Upper lobe of left lung (tissue), 4 donors: ENCODE measurements around the gene TTC3.

Experiments used
- POLR2AphosphoS5 ChIP-seq, 2 donors: sonication (generic); formaldehyde crosslinking; IDR thresholded peaks; one replicate each; pipeline ENCODE4 v1.5.1; 2017; ENCODE audit warnings: antibody characterized with exemption in 2 of 2
- TF ChIP-seq, protein P1 (sequence below), 6 experiments: fragments of 450-650 bp in 4 of 6; fragments of 200-600 bp in 2 of 6; sonication (generic) in 2 of 6; IDR thresholded peaks; one replicate each; pipeline ENCODE4 v1.5.1; 2016 to 2019; ENCODE audit warnings: antibody characterized with exemption in 6 of 6

GRCh38 chr21:37030864-37031263 lies 42.2 kb upstream of the TTC3 start:
- TF ChIP-seq, protein P1, sequence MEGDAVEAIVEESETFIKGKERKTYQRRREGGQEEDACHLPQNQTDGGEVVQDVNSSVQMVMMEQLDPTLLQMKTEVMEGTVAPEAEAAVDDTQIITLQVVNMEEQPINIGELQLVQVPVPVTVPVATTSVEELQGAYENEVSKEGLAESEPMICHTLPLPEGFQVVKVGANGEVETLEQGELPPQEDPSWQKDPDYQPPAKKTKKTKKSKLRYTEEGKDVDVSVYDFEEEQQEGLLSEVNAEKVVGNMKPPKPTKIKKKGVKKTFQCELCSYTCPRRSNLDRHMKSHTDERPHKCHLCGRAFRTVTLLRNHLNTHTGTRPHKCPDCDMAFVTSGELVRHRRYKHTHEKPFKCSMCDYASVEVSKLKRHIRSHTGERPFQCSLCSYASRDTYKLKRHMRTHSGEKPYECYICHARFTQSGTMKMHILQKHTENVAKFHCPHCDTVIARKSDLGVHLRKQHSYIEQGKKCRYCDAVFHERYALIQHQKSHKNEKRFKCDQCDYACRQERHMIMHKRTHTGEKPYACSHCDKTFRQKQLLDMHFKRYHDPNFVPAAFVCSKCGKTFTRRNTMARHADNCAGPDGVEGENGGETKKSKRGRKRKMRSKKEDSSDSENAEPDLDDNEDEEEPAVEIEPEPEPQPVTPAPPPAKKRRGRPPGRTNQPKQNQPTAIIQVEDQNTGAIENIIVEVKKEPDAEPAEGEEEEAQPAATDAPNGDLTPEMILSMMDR (IDR thresholded peaks at IDR 0.05): no peak
- TF ChIP-seq POLR2AphosphoS5 (IDR thresholded peaks at IDR 0.05): no peak
